Measurements from ENCODE around the gene OSBP.
A peak's percentile ranks its signal among the peaks of the same experiment; 100 is the strongest.
"Not testable (repeated sequence)": the region's sequence is repeated elsewhere in the genome, so short reads cannot be mapped to it uniquely, and the experiment has no call there.

Gene OSBP

DNA sequence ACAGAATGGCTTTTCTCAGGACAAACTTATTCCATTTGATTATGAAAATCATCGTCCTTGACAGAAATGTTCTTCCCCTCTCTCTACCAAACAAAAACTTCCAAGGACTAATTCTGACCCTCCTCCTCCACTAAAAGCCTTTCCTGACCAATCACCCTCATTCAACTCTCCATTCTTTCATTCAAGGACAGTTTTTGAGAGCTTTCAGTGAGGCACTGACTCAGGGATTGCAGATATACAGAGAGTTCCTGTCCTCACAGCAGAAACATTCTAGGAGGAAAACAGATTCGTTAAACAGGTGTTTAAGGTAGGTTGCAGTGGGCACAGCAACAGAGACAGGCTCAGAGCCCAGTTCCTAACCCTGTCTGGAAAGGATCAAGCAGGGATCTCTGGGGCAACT is 62.7 kb downstream of the OSBP start:
- no peak for DNase-seq

DNA sequence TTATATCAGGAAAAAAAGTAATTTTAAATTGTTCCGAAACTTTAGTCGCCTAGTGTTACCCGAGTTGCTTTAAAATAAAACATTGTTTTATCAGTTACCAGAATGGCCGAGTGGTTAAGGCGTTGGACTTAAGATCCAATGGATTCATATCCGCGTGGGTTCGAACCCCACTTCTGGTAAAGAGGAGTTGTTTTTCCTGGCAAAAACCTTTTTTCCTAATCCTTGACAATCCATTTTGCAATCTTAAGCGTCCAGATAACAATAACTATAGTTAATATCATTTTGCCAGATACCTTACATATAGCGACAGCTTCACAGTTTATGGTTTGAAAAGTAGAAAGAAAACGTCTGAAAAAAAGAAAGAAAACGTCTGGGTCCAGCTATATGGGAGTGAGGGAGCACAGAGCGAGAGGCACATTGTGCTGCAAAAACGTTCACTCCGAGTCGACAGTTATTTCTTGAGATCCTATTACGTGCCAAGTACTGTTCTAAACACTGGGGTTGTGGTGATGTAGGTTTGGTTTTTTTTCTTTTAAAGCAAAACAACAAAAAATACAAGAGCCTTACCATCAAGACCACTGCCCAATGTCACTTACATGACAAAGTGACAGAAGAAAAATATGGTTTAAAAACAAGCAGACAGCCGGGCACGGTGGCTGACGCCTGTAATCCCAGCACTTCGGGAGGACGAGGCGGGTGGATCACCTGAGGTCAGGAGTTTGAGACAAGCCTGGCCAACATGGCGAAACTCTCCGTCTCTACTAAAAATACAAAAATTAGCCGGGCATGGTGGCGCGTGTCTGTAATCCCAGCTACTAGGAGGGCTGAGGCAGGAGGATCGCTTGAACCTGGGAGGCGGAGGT is 63.7 kb downstream of the OSBP start:
- DNase-seq: peak in 1 of 2 donors; percentile 35

DNA sequence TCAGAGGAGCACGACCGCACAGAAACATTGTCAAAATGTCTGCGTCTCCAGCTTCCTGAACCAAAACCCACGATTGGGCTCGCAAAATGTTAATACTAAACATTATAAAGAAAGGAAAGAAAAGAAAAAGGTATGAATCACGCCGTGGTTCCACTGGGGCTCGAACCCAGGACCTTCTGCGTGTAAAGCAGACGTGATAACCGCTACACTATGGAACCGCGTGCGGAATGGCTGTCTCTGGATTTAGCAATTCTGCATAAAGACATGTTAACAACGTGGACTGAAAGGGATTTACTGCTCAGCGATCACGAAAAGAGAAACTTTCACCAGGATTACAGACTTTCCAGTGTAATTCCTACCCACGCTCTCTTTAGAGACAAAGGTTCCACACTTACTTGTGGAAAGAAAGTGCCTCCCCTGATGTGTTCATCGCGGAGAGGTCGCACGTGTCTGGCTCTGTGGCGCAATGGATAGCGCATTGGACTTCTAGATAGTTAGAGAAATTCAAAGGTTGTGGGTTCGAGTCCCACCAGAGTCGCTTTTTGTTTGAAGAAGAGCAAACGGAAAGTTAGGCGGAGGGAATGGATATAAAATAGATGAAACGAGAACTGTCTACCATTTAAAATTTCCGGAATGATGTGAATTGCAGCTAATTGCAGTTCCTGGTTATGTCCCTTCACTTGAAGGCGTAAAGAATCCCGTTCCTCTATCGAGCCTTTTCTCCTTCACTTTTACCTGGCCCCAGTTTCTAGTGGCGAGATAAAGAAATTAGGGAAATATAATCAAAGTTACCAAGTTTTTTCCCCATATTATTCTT is 64.5 kb downstream of the OSBP start:
- DNase-seq: peak; percentile 85 to 89

DNA sequence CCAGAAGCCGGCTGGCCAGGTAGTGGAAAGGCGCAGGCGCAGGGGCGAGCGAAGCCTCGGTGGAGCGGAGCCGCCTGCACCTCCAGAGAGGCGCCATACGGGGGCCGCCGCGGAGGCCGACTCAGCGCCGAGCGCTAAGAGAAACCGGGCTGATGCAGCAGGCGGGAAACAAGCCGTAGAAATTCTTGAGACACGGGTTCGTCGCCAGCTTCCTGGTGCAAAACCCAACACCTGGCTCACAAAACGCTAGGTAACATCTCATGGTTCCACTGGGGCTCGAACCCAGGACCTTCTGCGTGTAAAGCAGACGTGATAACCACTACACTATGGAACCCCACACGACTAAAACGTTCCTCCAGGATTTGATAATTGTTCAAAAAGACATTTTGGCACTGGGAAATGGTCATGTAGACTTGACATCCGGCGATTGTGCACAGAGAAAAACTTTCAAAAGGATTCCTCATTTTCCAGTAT is 65.2 kb downstream of the OSBP start:
- peak; percentile 89 to 92 for DNase-seq

DNA sequence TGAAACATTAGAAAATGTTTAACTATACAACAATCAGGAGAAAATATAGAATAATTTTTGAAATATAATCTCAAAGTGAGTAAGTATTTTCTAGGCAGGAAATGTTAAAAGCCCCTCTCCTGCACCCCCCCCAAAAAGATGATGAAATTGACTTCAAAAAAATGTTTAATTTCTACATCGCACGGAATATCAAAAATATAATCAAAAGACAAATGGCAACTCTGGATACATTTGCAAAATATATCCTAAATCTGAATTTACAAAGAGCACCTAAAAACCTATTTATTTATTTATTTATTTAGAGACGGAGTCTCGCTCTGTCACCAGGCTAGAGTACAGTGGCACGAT is 67.3 kb downstream of the OSBP start:
- no peak for DNase-seq

DNA sequence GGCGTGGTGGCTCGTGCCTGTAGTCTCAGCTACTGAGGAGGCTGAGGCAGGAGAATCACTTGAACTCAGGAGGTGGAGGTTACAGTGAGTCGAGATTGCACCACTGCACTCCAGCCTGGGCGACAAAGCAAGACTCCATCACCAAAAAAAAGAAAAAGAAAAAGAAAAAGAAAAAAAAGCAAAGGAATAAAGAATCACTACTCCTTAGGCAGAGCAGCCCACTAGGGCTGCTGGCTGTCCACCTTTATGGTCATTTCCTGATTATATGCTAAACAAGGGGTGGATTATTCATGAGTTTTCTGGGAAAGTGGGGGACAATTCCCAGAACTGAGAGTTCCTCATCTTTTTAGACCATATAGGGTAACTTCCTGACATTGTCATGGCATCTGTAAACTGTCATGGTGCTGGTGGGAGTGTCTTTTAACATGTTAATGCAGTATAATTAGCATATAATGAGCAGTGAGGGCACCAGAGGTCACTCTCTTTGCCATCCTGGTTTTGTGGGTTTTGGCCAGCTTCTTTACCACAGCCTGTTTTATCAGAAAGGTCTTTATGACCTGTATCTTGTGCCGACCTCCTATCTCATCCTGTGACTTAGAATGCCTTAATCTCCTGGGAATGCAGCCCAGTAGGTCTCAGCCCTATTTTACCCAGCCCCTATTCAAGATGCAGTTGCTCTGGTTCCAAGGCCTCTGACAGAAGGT is 67.8 kb downstream of the OSBP start:
- not testable (repeated sequence) for DNase-seq

DNA sequence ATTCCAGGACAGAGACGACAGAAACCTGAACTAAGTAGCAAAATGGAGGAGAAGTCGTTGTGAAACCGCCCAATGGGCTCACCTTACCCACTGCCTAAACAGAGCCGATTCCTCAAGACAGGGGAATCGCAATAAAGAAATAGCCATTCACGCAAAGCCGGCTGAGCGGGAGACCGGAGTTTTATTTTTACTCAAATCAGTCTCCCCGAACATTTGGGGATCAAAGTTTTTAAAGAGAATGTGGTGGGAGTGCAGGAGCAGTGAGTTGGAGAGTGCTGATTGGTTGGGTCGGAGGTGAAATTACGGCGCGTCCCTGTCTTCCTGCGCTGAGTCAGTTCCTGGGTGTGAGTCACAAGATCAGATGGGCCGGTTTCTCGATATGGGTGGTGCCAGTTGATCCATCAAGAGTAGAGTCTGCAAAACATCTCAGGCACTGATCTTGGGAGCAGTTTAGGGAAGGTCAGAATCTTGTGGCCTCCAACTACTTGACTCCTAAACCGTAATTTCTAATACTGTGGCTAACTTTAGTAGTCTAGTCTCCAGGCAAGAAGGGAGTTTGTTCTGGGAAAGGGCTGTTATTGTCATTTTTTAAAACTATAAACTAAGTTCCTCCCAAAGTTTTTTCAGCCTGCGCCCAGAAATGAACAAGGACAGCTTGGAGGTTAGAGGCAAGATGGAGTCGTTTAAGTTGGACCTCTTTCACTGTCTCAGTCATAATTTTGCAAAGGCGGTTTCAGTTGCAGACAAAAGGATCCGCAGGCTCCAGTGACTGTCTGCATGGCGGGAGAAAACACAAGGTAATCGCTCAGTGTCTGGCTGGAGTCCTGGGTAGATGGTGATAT is 70.2 kb downstream of the OSBP start:
- no peak for DNase-seq

DNA sequence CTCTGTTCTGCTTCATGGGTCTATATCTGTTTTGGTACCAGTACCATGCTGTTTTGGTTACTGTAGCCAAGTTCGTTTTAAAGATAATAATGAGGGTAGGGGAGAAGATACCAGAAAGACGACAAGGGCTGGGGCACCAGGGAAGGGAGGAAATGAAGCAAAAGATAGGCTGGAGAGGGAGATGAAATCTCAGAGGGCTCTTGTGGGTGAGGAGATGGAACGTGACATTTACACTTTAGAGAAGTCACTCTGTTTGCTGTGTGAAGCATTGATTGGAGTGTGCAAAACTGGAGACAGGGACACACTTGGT is 70.8 kb downstream of the OSBP start:
- no peak for DNase-seq

DNA sequence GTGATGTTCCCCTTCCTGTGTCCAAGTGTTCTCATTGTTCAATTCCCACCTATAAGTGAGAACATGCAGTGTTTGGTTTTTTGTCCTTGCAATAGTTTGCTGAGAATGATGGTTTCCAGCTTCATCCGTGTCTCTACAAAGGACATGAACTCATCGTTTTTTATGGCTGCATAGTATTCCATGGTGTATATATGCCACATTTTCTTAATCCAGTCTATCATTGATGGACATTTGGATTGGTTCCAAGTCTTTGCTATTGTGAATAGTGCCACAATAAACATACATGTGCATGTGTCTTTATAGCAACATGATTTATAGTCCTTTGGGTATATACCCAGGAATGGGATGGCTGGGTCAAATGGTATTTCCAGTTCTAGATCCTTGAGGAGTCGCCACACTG is 71.9 kb downstream of the OSBP start:
- DNase-seq: not testable (repeated sequence)

DNA sequence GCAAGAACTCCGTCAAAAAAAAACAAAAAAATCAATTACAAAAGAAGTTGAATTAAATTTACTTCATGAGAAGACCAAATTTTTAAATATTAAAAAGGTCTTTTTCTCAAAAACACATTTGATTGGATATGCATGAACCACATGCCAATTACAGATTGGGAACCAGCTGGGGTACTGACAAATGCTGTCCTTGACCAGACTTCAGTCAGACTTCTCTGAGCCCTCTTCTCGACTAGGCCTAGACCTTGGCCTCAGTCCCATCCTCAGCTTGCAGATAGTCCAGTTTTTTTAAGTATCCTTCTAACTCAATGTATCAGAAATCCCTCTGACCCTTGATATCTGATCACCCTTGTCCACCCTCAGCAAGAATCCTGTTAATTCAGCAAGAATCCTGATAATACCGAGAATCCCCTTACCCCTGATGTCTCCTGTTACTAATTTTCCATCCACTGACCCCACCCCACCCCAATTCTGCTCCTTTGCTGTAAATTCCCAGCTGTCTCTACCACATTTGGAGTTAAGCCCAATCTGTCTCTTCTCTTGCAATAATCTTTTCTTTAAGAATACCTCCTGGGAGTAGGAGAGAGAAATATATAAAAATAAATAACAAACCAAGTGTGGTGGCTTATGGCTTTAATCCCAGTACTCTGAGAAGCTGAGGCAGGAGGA is 73.3 kb downstream of the OSBP start:
- no peak for DNase-seq

DNA sequence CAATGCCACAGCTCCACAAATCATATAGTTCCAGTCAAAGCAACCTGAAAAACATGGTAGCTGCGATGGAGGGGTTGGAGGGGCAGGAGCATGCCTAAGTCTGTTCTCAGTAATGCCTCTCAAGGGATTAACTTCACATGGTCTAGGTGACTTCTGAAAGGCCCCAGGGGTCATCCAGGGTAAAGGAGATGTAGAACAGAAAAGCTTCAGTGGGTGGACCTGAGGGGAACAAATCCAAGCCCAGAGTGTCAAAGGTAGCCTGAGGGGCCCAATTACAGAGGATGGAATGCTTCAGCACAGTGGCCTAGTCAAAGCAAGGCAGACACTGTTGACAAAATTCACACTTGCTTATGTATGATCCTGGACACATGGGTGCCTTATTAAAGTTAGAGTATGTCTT is 80.9 kb downstream of the OSBP start:
- no peak for DNase-seq

DNA sequence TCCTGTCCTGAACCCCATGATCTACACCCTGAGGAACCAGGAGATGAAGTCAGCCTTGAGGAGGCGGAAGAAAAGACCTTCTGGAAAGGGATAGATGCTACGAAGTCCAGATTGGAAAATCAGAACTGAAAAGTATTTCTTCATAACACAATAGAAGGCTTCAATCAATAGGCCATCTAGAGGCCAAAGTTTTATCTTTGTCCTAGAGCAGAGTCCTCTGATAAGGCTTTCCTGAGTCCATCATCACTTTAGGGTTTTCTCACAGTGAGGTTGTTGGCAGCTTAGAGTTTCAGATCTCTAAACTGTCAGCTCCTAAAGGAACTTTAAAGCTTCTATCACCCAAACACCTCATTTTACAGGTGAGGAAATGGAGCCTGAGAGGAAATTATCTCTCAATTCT is 83.0 kb downstream of the OSBP start:
- DNase-seq: no peak

DNA sequence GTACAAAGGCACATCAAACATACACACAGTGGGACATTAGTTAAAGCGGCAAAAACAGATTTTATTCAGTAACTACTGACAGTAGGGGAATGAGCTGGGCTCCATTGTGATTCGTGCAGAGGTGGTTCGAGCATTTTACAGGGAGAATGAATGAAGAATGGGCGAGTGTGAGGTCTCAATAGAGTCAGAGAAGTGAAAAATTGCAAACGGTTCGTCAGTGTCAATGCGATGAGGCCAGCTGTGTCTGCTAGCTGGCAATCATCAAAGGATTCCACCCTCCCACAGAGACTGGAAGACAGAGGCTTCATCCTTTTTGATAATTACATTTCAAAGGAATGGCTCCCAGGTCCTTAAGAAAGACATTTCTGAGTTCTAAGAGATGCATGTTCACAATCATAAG is 86.9 kb downstream of the OSBP start:
- DNase-seq: no peak
